ENCODE data around the gene FOCAD.

DNA sequence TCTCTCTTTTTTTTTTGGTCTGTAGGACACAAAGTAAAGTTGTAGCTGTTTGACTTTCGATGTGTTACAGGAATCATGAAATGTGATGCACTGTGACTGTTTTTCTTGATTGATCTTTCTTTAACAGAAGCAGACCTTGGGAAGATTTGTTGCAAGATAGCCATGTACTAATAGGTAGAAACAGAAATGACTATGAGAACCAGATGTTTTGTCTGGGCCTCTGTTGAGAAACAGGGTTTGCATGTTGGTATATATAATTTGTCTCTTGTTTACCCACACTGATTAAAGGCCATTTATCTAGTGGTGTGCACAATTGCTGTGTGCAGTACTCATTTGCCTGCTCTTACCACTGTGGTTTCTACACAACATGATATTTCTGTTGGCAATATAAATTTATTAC lies 222.3 kb downstream of the FOCAD start:
- TF ChIP-seq, protein P1, sequence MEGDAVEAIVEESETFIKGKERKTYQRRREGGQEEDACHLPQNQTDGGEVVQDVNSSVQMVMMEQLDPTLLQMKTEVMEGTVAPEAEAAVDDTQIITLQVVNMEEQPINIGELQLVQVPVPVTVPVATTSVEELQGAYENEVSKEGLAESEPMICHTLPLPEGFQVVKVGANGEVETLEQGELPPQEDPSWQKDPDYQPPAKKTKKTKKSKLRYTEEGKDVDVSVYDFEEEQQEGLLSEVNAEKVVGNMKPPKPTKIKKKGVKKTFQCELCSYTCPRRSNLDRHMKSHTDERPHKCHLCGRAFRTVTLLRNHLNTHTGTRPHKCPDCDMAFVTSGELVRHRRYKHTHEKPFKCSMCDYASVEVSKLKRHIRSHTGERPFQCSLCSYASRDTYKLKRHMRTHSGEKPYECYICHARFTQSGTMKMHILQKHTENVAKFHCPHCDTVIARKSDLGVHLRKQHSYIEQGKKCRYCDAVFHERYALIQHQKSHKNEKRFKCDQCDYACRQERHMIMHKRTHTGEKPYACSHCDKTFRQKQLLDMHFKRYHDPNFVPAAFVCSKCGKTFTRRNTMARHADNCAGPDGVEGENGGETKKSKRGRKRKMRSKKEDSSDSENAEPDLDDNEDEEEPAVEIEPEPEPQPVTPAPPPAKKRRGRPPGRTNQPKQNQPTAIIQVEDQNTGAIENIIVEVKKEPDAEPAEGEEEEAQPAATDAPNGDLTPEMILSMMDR (conservative IDR thresholded peaks at IDR 0.05; ENCODE audit: low read depth, low read length) = no peak
- no peak for TF ChIP-seq EZH2 (IDR thresholded peaks at IDR 0.05; ENCODE audit: low read length, unreplicated experiment)
- no peak for TF ChIP-seq EZH2phosphoT487 (IDR thresholded peaks at IDR 0.05; ENCODE audit: borderline replicate concordance, low read length)

Measured in PC-3 (cell line).